Ovary (tissue), 3 donors: ENCODE data around the gene THAP8.

ENCODE experiments used
- CTCF ChIP-seq, 3 donors: fragments of 450-650 bp in 2 of 3; fragments of 200-600 bp in 1 of 3; IDR thresholded peaks; one replicate each; pipeline versions ENCODE4 v1.5.1 to v1.8.0; 2016 to 2022; ENCODE audit warnings: antibody characterized with exemption in 3 of 3, mild to moderate bottlenecking in 1 of 3
- EP300 ChIP-seq: sonication (generic); formaldehyde crosslinking; IDR thresholded peaks from one replicate; pipeline ENCODE4 v1.6.1; 2017; ENCODE audit warnings: antibody characterized with exemption
- donor health status: DM: no; HTN: no; CAD: no.

- TF ChIP-seq CTCF (IDR thresholded peaks at IDR 0.05) (no peak), EP300 (no peak)
Observed at GRCh38 chr19:36014012-36014924, 39.8 kb downstream of the THAP8 start, which contains the start of gene ALKBH6.
